Stimulated activated CD4-positive, alpha-beta T cell treated with anti-CD3 and anti-CD28 coated beads, Interleukin-4, amount 100 ng/mL, for 4 hours (primary cell): ENCODE results near the gene GTPBP6.
"Not testable (repeated sequence)": the region's sequence is repeated elsewhere in the genome, so short reads cannot be mapped to it uniquely, and the experiment has no call there.

Experiments used
- DNase-seq, 2 experiments: peaks; one replicate each; pipeline ENCODE4 v3.0.0-alpha.2; 2020

Gene GTPBP6

GRCh38 chrX:334971-335757, 16.6 kb upstream of the GTPBP6 start:
- DNase-seq: no peak

GRCh38 chrX:334331-334891, 15.8 kb upstream of the GTPBP6 start:
- no peak for DNase-seq

DNA sequence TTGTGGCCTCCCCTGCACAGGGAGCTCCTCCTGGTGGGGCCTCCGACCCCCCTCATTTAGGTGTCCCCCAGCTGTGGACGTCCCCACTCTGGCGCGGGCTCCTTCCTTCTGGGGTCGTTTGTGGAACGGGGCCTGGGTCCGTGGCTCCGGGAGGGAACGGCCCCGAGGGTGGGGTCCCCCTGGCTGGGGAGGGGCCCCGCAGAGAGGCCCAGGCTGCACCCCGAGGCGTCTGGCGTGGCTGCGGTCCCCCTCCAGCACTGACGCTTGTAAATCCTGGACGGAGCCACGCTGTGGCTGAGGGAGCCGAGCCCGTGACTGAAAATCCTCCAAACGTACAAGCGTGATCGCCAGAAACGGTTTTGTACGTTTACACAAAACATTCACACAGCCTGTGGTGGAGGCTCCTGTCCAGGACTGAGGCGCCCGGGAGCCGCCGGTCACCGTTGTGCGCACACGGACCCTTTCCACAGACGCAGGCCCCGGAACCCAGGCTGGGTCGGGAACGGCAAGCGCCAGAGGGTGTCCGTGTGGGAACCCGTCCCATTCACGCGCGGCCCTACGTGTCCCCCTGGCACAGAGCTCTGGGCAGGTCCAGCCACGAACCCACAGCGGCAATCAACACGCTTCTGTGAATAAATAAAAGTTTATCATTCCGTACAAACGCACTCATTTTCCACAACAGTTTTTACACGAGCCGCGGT, 15.2 kb upstream of the GTPBP6 start:
- no peak for DNase-seq

GRCh38 chrX:332916-333610, 14.5 kb upstream of the GTPBP6 start:
- DNase-seq: no peak

- no peak for DNase-seq
These were observed 13.9 kb upstream of the GTPBP6 start for GRCh38 chrX:332496-332860.

DNA sequence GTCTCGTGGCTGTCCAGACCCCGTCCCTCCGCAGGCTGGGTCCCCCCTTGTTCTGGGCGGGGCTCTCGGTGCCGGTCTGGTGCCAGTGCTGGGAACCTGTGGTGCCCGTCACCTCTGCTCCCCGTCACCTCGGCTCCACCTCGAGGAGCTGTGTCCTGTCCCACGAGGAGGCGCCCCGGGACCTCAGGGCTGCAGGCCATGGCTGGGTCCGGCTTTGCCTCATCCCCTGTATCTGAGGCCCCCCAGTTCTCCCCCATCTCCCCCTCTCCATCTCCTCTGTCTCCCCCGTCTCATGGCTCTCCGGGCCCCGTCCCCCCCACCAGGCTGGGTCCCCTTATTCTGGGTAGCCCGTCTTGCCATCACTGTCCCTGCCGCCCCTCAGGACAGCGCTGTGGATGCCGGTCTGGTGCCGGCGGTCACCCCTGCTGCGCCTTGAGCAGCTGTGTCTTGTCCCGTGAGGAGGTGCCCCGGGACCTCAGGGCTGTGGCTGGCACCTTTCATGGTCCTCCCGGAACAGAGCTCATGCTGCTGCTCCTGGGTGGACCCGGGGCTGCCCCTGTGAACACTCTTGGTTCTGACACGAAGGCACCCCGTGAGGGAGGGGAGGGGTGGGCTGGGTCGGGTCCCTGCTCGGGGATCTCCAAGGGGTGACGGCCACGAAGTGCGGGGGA, 13.4 kb upstream of the GTPBP6 start:
- DNase-seq: no peak

DNA sequence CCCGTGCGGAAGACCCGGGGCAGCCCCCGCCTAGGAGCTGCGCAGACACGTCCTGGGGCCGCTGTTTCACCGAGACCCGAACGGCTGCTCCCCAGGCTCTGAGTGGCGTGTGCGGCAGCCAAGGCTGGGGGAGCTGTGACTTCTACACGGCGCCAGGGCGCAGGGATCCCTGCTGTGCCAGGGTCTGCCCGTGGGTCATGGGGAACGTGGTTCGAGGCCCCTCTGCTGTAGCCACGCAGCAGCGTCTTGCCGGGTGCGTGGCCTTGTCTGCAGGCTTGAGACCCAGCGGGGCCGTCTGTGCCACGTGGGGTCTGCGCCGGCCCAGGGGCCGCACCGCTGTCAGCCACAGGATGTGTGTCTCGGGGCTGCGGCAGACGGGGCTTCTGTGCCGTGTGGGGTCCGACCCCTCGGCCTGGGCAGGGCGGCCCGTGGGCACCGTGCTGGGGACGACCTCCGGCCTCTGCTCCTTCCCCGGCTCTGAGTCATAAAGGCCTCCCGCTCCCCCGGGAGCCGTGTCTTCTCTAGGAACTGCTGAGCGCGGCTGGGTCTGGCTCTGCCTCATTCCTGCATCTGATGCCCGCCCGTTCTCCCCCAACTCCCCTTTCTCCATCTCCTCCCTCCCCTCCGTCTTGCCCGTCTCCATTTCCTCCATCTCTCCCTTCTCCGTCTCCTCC, 12.7 kb upstream of the GTPBP6 start:
- no peak for DNase-seq

GRCh38 chrX:330726-331150, 12.1 kb upstream of the GTPBP6 start:
- no peak for DNase-seq

- not testable (repeated sequence) for DNase-seq
These were observed 11.6 kb upstream of the GTPBP6 start for GRCh38 chrX:330141-330725.

GRCh38 chrX:329291-329910, 10.8 kb upstream of the GTPBP6 start:
- DNase-seq: no peak

- DNase-seq: no peak
These were observed 9.1 kb upstream of the GTPBP6 start for GRCh38 chrX:327660-328126.

DNA sequence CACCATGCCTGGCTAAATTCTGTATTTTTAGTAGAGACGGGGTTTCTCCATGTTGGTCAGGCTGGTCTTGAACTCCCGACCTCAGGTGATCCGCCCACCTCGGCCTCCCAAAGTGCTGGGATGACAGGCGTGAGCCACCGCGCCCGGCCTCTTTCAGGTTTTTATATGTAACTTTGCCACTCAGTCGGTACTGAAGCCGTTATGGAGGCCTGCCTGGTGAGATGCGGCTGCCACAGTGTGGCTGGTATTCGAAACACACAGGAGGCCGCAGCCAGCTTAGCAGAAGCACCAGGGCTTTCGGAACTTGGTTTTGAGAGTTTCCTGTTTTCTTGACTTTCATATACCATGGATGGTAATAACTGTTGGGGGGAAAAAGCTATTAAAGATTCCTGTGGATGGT, 6.1 kb upstream of the GTPBP6 start:
- DNase-seq: not testable (repeated sequence)

DNA sequence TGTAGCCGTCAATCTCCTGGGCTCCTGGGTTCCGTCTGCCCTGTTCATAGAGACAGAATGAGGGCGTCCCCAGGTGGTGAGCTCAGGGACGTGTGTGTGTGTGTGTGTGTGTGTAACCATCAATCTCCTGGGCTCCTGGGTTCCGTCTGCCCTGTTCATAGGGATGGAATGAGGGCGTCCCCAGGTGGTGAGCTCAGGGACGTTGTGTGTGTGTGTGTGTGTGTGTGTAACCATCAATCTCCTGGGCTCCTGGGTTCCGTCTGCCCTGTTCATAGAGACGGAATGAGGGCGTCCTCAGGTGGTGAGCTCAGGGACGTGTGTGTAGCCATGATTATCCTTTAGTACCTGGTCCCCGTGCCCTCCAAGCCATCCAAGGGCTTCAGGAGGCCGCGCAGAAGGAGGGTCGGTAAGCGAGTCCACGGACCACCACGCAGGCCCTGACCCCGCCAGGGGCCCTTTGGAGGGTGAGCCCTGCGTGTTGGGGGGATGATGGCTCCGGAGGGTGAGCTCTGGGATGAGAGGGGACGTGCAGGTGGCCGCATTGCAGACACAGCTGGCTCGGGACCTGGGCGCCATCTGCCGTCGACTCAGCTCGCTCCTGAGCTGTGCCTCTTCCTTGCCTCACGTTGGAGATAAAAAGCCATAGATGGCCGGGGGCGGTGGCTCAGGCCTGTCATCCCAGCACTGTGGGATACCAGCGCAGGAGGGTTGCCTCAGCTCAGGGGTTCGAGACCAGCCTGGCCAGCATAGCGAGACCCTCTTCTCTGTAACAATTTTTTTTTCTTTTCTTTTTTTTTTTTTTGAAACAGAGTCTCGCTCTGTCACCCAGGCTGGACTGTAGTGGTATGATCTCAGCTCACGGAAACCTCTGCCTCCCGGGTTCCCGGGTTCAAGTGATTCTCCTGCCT, 5.4 kb upstream of the GTPBP6 start:
- DNase-seq: peak in 1 of 2 experiments; percentile 37

DNA sequence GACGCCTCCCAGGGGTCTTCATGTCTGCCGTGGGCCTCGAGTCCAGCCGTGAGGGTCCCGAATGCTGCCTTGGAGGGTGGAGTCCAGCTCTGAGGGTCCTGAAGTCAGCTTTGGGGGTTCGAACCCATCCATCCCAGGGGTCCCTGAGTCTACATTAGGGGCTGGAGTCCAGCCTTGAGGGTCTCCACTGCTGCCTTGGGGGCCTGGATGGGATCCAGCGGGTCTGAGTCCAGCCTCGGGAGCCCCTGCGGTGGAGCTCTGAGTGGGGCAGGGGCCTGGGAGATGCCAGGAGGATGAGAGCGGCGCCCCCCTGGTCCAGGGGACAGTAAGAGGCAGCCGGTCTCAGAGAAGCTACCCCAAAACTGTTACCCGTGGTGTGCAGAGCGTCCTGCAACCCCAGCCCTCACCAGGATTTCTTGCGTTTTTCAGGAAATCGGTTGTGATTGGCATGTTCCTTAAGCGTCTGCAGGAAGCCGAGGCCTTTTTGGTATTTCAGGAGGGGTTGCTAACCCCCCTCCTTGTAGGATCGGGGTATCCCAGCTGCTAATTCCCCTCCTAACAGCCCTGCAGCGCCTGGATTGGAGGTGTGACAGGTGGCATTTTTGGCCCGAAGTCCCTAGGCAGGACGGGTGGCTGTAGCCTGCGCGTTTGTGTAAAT, 1.7 kb upstream of the GTPBP6 start:
- no peak for DNase-seq

- peak in 1 of 2 experiments; percentile 30 for DNase-seq
These were observed 1.1 kb upstream of the GTPBP6 start for GRCh38 chrX:319579-320125.

DNA sequence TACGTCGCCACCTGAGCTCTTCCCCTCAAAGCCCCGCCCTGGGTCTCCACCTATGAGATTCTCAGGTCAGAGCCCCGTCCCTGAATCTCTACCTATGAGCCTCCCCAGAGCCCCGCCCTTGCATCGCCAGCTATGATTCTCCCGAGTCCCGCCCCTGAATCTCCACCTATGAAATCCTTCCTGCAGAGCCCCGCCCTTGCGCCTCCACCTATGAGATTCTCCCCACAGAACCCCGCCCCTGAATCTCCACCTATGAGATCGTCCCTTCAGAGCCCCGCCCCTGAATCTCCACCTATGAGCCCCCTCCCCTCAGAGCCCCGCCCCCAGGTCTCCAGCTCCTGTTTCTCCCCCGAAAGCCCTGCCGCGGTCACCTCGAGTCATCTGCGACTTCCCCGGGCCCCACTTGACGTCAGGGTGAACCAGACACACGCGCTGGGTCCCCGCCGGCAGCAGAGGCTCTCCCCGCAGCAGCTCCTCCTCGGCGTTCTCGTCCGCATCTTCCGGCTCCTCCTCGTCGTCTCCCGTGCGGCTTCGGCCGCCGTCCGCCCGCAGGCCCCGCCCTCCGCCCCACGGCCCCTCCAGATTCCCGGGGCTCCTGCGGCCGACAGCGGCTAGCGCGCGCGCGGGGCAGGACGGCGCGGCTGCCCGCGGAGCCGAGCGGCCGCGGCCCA, 393 bp downstream of the GTPBP6 start:
- peak; percentile 95 to 97 for DNase-seq

DNA sequence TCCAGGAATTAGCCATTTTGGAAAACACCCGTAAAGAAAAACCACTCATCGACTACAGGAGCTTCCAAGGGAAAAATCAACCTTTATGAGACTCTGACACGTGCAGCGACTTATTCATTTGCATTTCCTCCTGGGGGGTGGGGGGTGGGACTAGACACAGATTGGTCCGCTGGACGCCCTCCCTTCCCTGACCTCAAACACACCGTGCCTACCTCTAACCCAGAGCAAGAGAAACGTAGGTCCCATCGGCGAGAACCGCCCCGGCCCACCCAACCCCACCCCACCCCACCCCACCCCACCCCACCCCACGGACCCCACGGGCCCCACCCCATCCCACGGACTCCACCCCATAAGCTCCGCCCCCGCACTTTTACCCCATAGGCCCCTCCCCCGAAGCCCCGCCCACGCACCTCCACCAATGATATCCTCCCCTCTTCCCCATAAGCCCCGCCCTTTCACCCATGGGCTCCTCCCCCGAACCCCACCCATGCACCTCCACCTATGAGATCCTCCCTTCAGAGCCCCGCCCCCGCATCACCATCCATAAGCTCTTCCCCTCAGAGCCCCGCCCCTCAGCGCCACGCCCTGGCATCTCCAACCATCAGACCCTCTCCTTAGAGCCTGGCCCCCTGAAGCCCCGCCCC, 1.1 kb downstream of the GTPBP6 start:
- no peak for DNase-seq
